Activated naive CD8-positive, alpha-beta T cell (primary cell): Measurements from ENCODE around the gene ZP1.
"Not testable (repeated sequence)": the region's sequence is repeated elsewhere in the genome, so short reads cannot be mapped to it uniquely, and the experiment has no call there.

Experiments
- H3K27ac Mint-ChIP-seq: one replicate; pipeline ENCODE4 v1.8.0; 2021; ENCODE audit warnings: mixed read lengths
- H3K27me3 Mint-ChIP-seq: one replicate; pipeline ENCODE4 v1.8.0; 2021; ENCODE audit warnings: mixed read lengths
- H3K36me3 Mint-ChIP-seq: one replicate; pipeline ENCODE4 v1.8.0; 2021; ENCODE audit warnings: mixed read lengths
- H3K4me1 Mint-ChIP-seq: one replicate; pipeline ENCODE4 v1.8.0; 2021; ENCODE audit warnings: low read depth, mixed read lengths
- H3K4me3 Mint-ChIP-seq: one replicate; pipeline ENCODE4 v1.8.0; 2021; ENCODE audit warnings: mild to moderate bottlenecking, mixed read lengths
- H3K9me3 Mint-ChIP-seq: one replicate; pipeline ENCODE4 v1.8.0; 2021; ENCODE audit warnings: low read depth, mixed read lengths

Gene ZP1, protein sequence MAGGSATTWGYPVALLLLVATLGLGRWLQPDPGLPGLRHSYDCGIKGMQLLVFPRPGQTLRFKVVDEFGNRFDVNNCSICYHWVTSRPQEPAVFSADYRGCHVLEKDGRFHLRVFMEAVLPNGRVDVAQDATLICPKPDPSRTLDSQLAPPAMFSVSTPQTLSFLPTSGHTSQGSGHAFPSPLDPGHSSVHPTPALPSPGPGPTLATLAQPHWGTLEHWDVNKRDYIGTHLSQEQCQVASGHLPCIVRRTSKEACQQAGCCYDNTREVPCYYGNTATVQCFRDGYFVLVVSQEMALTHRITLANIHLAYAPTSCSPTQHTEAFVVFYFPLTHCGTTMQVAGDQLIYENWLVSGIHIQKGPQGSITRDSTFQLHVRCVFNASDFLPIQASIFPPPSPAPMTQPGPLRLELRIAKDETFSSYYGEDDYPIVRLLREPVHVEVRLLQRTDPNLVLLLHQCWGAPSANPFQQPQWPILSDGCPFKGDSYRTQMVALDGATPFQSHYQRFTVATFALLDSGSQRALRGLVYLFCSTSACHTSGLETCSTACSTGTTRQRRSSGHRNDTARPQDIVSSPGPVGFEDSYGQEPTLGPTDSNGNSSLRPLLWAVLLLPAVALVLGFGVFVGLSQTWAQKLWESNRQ

DNA sequence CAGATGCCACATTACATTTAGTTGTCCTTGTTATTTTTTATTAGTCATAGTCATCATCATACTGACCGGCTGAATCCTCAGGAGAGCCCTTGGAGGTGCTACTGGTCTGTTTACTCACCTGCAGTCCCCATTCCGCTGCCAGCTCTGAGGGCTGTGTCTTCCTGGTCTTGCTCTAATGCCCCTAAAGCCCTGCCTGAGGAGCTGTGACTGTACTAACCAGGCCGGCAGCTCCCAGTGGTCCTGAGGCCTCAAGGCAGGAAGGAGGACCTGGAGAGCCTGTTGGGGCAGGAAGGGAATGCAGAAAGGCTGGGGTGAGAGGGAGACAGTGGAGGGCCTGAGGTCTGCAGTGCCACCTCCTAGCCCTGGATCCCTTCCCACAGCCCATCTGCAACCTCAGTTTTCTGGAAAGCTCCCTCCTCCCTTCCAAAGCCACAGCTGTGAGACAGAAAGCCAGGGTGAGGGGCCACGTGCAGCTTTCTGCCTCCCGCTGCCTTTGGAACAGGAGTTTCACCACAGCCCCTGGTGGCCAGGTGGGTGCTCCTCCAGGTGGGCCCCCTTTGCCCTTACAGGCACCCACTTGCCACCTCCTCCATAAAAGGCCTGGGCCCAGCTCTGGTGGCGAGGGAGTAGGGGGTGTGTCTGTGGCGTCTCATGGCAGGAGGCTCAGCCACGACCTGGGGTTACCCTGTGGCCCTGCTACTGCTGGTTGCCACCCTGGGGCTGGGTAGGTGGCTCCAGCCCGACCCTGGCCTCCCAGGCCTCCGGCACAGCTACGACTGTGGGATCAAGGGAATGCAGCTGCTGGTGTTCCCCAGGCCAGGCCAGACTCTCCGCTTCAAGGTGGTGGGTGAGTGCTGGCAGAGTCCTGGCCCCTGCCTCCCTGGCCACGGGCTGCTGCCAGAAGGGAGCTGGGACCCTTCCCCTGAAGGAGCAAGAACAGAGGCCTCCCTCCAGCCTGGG, at the start of gene ZP1:
TSS of gene ZP1 (plus strand) at position 632 of the 960 bp plus-strand sequence. CDS start at position 652, 20 bp downstream.
- H3K9me3 Mint-ChIP-seq: no peaks in the 10 kb centered on the region
- H3K4me3 Mint-ChIP-seq: no peak within 1 kb of the TSS
- no peak within 1 kb of the TSS for H3K27ac Mint-ChIP-seq
- H3K27me3 Mint-ChIP-seq: no peaks in the 10 kb centered on the region
- H3K36me3 Mint-ChIP-seq: no peaks in the 10 kb centered on the region
- H3K4me1 Mint-ChIP-seq: peaks cover 42% of the 10 kb centered on the region

- Mint-ChIP-seq H3K4me3 (no peak overlapping the region), H3K27me3 (peaks cover 2% of the 10 kb centered on the region), H3K4me1 (no peaks in the 10 kb centered on the region), H3K9me3 (no peaks in the 10 kb centered on the region), H3K36me3 (peaks cover 6% of the 10 kb centered on the region), H3K27ac (no peak overlapping the region)
Measured at GRCh38 chr11:60818057-60818456, 49.3 kb upstream of the ZP1 start.

DNA sequence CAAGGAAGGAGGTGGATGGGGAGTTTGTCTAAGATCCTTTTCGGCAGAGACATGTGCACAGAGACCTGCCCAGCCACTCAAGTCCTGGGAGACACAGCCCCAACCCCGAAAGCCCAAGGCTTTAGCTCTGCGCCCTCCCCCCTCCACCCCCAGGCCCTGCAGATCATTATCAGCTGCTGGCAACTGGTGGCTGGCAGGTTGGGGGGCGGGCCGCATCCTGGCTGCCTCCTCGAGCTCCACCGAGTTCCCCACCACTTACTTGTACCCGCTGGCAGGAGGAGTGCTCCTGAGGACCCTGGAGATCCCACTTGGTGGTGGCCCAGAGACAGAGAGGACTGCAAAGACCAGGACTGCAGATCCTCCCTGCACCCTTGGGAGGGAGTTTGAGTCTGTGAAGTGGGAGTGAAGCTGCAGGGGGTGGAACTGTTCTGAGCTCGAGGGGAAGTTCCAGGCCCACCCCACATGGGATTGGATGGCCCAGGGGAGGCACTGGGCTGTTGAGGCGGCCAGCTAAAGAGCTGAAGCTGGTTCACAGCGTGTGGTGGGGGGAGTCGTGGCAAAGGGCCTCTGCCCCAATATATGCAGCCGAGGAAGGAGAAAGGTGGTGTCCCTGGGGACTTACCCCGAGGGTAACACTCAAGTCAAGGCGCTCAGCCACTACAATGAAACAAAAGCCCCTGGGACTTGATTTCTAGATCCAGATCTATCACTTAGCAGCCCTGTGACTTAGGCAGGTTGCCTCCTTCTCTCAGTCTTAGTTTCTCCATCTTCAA, 45.3 kb upstream of the ZP1 start:
- Mint-ChIP-seq H3K27ac (no peak overlapping the region), H3K27me3 (peaks cover 2% of the 10 kb centered on the region), H3K4me3 (no peak overlapping the region), H3K4me1 (no peaks in the 10 kb centered on the region), H3K9me3 (no peaks in the 10 kb centered on the region), H3K36me3 (no peaks in the 10 kb centered on the region)

DNA sequence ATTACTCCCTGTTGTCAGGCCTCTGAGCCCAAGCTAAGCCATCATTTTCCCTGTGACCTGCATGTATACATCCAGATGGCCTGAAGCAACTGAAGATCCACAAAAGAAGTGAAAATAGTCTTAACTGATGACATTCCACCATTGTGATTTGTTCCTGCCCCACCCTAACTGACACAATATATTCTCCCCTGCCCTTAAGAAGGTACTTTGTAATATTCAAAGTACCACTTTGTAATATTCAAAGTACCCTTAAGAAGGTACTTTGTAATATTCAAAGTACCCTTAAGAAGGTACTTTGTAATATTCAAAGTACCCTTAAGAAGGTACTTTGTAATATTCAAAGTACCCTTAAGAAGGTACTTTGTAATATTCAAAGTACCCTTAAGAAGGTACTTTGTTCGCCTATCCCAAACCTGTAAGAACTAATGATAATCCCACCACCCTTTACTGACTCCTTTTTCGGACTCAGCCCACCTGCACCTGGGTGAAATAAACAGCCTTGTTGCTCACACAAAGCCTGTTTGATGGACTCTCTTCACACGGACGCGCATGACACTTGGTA, 43.5 kb upstream of the ZP1 start:
- H3K36me3 Mint-ChIP-seq, H3K27ac Mint-ChIP-seq, H3K4me1 Mint-ChIP-seq, H3K9me3 Mint-ChIP-seq, H3K27me3 Mint-ChIP-seq, H3K4me3 Mint-ChIP-seq: not testable (repeated sequence)

DNA sequence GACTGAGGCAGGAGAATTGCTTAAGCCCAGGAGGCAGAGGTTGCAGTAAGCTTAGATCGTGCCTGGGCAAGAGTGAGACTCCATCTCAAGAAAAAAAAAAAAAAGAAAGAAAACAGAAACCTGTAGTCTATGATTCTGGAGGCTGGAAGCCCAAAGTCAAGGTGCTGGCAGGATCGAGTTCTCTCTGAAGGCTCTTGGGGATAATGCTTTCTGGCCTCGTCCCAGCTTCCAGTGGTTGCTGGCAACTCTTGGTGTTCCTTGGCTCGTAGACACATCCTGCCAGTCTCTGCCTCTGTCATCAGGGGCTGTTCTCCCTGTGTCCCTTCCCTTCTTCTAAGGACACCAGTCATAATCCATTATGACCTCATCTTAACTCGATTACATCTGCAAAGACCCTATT, 42.2 kb upstream of the ZP1 start:
- no peaks in the 10 kb centered on the region for H3K27me3 Mint-ChIP-seq
- H3K4me3 Mint-ChIP-seq: no peak overlapping the region
- no peak overlapping the region for H3K27ac Mint-ChIP-seq
- no peaks in the 10 kb centered on the region for H3K36me3 Mint-ChIP-seq
- H3K9me3 Mint-ChIP-seq: no peaks in the 10 kb centered on the region
- H3K4me1 Mint-ChIP-seq: no peaks in the 10 kb centered on the region

DNA sequence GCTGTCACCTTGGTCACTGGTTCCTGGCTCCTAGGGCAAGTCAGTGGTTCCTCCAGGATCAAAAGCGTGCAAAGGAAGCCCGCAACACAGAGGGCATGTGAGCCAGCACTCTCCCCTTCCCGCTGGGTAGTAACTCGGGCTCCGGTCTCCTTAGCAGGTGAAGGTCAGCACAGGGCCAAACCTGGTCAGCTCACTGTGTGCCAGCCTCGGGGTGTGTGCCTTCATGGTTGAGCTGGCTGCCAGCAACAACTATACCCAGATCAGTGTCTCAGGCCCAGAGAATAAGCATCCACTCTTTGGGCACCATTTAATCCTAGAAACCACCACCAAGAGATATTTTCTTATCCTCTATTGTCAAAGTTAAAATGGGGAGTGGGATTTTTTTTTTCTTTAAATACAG, 41.6 kb upstream of the ZP1 start:
- H3K4me3 Mint-ChIP-seq: no peak overlapping the region
- no peak overlapping the region for H3K27ac Mint-ChIP-seq
- H3K4me1 Mint-ChIP-seq: peaks cover 2% of the 10 kb centered on the region
- no peaks in the 10 kb centered on the region for H3K9me3 Mint-ChIP-seq
- no peaks in the 10 kb centered on the region for H3K27me3 Mint-ChIP-seq
- no peaks in the 10 kb centered on the region for H3K36me3 Mint-ChIP-seq

DNA sequence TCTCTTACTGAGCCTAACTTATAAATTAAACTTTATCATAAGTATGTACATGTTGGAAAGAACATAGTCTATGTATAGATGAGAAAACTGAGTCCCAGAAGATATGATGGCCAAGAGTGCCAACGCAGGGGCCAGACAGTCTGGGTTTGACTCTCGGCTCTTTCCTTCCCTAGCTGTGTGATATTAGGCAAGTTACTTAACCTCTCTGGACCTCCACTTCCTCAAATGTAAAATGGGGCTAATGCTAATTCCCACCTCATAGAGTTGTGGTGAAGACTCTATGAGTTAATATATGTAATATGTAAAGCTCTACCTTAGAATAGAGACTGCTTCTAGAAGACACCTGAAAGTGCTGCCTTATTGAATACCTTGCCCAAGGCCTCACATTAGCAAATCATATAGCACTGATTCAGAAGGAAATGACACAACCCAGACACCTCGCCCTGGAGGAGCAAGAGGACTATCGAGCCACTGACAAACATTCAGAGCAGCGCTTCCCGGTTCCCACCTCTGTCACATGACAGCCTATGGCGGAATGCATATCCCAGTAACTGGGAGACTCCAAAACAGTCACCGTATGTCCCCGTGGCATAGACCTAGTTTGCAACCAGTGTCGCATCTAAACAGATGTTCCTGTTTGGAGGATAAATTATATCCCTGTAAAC, 36.7 kb upstream of the ZP1 start:
- Mint-ChIP-seq H3K27ac (no peak overlapping the region), H3K4me1 (peaks cover 18% of the 10 kb centered on the region), H3K36me3 (no peaks in the 10 kb centered on the region), H3K27me3 (peaks cover 2% of the 10 kb centered on the region), H3K9me3 (no peaks in the 10 kb centered on the region), H3K4me3 (peak overlapping the region; percentile 65)

DNA sequence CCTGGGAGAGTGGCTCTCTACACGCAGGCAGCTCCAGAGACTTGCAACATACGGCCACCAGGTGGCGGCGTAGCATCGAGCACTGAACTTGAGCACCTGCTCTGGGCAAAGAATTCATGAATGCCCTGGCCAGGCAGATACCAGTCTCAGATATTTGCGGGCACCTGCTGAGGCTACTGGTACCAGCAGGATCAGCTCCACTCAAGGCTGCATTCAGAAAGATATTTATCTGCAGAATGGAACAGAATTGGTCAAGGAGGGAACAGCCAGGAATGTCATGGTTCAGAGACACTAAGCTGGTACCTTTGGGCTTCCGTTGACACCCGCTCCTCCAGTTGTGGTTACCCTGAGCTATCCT, 36.2 kb upstream of the ZP1 start:
- Mint-ChIP-seq H3K27ac (no peak overlapping the region), H3K9me3 (no peaks in the 10 kb centered on the region), H3K36me3 (no peaks in the 10 kb centered on the region), H3K27me3 (peaks cover 2% of the 10 kb centered on the region), H3K4me3 (peak overlapping the region; percentile 65), H3K4me1 (peaks cover 19% of the 10 kb centered on the region)

DNA sequence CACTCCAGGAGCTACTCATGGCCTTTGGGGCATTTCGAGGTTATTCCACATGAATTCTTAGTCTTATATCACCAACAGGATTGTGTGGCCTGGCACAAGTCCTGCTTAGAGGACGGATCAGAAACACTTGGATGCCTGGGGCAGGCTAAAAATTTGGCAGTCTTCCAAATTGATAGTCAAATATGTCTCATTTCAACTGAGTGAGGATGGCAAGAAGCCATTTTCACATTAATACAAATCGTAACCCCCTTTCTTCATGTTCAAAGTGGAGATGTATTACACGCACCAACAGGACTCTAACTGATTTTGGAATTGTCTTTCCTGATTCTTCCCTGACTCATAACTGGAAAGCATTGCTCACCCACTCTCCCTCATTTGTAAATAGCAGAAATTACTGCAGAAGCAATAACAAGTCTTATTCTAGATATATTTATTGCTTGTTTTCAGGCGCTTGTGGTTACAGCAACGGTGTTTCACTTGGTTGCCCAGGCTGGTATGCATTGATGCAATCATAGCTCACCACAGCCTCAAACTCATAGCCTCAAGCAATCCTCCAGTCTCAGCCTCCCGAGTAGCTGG, 35.8 kb upstream of the ZP1 start:
- no peaks in the 10 kb centered on the region for H3K36me3 Mint-ChIP-seq
- peaks cover 19% of the 10 kb centered on the region for H3K4me1 Mint-ChIP-seq
- no peak overlapping the region for H3K27ac Mint-ChIP-seq
- peaks cover 2% of the 10 kb centered on the region for H3K27me3 Mint-ChIP-seq
- H3K9me3 Mint-ChIP-seq: no peaks in the 10 kb centered on the region
- no peak overlapping the region for H3K4me3 Mint-ChIP-seq

DNA sequence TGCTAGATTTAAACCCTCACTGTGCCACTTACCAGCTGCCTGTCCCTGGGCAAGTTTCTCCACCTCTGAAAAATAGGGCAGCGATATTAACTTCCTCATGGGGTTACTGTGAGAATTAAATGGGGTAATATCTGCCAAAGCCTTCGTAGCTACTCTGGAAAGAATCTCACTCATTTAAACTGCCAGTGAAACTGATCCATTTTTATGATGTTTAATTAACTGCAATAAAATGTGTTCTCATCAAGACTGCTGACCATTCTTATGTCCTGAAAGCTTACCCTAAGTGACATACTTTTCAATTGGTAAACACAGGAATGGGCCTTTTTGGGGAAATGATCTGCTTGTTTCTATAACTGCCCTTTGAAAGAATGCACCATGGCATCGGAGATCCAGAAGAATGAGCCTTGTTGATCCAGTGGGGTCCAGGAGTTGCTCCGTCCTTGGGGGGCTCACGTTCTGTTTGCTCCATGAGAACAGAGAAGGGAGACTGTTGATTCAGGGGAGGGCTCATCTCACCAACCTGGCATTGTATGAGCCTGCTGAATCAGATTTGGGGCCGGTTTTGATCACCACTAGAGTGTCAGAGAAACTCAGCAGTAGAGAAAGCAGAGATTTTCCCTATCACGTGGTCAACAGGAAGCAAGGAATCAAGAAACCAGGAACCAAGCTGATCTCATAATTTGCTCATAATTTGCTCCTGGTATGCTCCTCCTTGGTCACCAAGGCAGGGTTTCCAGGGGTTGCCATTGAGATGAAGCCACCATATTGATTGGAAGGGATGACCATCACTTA, 32.4 kb upstream of the ZP1 start:
- Mint-ChIP-seq H3K9me3 (no peaks in the 10 kb centered on the region), H3K4me3 (no peak overlapping the region), H3K36me3 (no peaks in the 10 kb centered on the region), H3K27ac (no peak overlapping the region), H3K4me1 (peaks cover 23% of the 10 kb centered on the region), H3K27me3 (peaks cover 2% of the 10 kb centered on the region)

- Mint-ChIP-seq H3K36me3 (no peaks in the 10 kb centered on the region), H3K27ac (no peak overlapping the region), H3K4me3 (no peak overlapping the region), H3K27me3 (peaks cover 2% of the 10 kb centered on the region), H3K4me1 (peaks cover 23% of the 10 kb centered on the region), H3K9me3 (no peaks in the 10 kb centered on the region)
Measured at GRCh38 chr11:60835534-60835846, 31.9 kb upstream of the ZP1 start.

GRCh38 chr11:60836866-60837515, 30.4 kb upstream of the ZP1 start:
- Mint-ChIP-seq H3K36me3 (no peaks in the 10 kb centered on the region), H3K4me1 (peaks cover 21% of the 10 kb centered on the region), H3K27ac (peak overlapping the region; percentile 13), H3K4me3 (no peak overlapping the region), H3K27me3 (peaks cover 2% of the 10 kb centered on the region), H3K9me3 (no peaks in the 10 kb centered on the region)

DNA sequence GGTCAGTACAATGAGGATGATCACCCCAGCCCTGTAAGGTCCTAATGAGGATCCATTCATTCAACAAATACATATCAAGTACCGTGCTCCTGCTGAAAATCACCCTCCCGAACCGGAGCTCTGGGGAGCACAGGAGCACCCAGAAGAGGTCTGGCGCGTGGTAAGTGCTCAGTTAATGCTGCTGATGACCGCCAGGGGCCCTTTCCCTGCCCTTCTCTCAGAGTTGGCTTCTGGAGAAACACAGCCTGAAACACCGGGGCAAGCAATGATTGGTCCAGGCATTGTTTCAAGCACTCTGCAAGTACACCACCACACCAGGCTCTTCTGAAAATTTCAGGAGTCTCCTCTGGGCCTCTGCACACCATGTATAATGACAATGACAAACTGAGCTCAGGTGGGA, 29.2 kb upstream of the ZP1 start:
- Mint-ChIP-seq H3K4me1 (peaks cover 21% of the 10 kb centered on the region), H3K27ac (no peak overlapping the region)

More for the DNA sequence above, 29.2 kb upstream of the ZP1 start:
- Mint-ChIP-seq H3K27me3 (peaks cover 2% of the 10 kb centered on the region), H3K36me3 (no peaks in the 10 kb centered on the region), H3K4me3 (no peak overlapping the region), H3K9me3 (no peaks in the 10 kb centered on the region)
